SIG-M5 (cell line): ENCODE results near the gene SH3RF3.

Experiments
- DNase-seq: peaks from one replicate; lab custom pipeline; 2025; lab: John Stamatoyannopoulos, UW

SH3RF3 gene

GRCh38 chr2:109419960-109420370 is 291.0 kb downstream of the SH3RF3 start:
- DNase-seq = no peak

- no peak for DNase-seq
Measured at GRCh38 chr2:109421101-109421500, 292.1 kb downstream of the SH3RF3 start.

GRCh38 chr2:109421642-109422041 is 292.6 kb downstream of the SH3RF3 start:
- DNase-seq = no peak

- DNase-seq = no peak
Measured at GRCh38 chr2:109422071-109422757, 293.2 kb downstream of the SH3RF3 start.

- no peak for DNase-seq
Measured at GRCh38 chr2:109422758-109423500, 293.9 kb downstream of the SH3RF3 start.

GRCh38 chr2:109423556-109424359 is 294.8 kb downstream of the SH3RF3 start:
- DNase-seq = no peak

GRCh38 chr2:109425411-109425810 is 296.4 kb downstream of the SH3RF3 start:
- no peak for DNase-seq

GRCh38 chr2:109427661-109428091 is 298.7 kb downstream of the SH3RF3 start:
- DNase-seq = no peak

- no peak for DNase-seq
Measured at GRCh38 chr2:109428281-109428680, 299.3 kb downstream of the SH3RF3 start.

- DNase-seq = no peak
Measured at GRCh38 chr2:109428841-109429566, 300.0 kb downstream of the SH3RF3 start.

GRCh38 chr2:109429567-109430328 is 300.7 kb downstream of the SH3RF3 start:
- DNase-seq = no peak

GRCh38 chr2:109430329-109430636 is 301.3 kb downstream of the SH3RF3 start:
- DNase-seq = no peak

- DNase-seq = no peak
Measured at GRCh38 chr2:109432421-109432820, 303.4 kb downstream of the SH3RF3 start.

- no peak for DNase-seq
Measured at GRCh38 chr2:109433486-109433885, 304.5 kb downstream of the SH3RF3 start.

GRCh38 chr2:109433926-109434325 is 304.9 kb downstream of the SH3RF3 start:
- no peak for DNase-seq

- no peak for DNase-seq
Measured at GRCh38 chr2:109434351-109434750, 305.3 kb downstream of the SH3RF3 start.

GRCh38 chr2:109435066-109435690 is 306.2 kb downstream of the SH3RF3 start:
- DNase-seq = no peak

GRCh38 chr2:109435901-109436598 is 307.0 kb downstream of the SH3RF3 start:
- no peak for DNase-seq

- no peak for DNase-seq
Measured at GRCh38 chr2:109436610-109437225, 307.7 kb downstream of the SH3RF3 start.
